ENCODE results near the gene TSPAN3.

TSPAN3 gene

GRCh38 chr15:77040673-77041072 is 30.2 kb downstream of the TSPAN3 start:
- H3K4me2 ChIP-seq (ENCODE audit: low read length), result no peak overlapping the region
- H4K20me1 ChIP-seq (ENCODE audit: control insufficient read depth, insufficient read depth, low read depth, low read length), result no peaks in the 10 kb centered on the region
- peaks cover 49% of the 10 kb centered on the region for H3K36me3 ChIP-seq (ENCODE audit: control insufficient read depth, low read length)
- H3K27ac ChIP-seq (ENCODE audit: low read depth, low read length), result no peak overlapping the region
- H3K27me3 ChIP-seq (ENCODE audit: control insufficient read depth, low read length), result no peaks in the 10 kb centered on the region
- no peak overlapping the region for H3K4me3 ChIP-seq (ENCODE audit: low read length)
- no peaks in the 10 kb centered on the region for H3K4me1 ChIP-seq (ENCODE audit: control insufficient read depth, low read length)
- H3K9me2 ChIP-seq (replicated peaks; ENCODE audit: control insufficient read depth, low read length), result no peaks in the 10 kb centered on the region
- no peaks in the 10 kb centered on the region for H3K79me2 ChIP-seq (ENCODE audit: control insufficient read depth, low read length)
- H3F3A ChIP-seq (ENCODE audit: control insufficient read depth, insufficient read depth), result no peaks in the 10 kb centered on the region; the same call in 1 of the 2 replicates
- TF ChIP-seq, protein P1, sequence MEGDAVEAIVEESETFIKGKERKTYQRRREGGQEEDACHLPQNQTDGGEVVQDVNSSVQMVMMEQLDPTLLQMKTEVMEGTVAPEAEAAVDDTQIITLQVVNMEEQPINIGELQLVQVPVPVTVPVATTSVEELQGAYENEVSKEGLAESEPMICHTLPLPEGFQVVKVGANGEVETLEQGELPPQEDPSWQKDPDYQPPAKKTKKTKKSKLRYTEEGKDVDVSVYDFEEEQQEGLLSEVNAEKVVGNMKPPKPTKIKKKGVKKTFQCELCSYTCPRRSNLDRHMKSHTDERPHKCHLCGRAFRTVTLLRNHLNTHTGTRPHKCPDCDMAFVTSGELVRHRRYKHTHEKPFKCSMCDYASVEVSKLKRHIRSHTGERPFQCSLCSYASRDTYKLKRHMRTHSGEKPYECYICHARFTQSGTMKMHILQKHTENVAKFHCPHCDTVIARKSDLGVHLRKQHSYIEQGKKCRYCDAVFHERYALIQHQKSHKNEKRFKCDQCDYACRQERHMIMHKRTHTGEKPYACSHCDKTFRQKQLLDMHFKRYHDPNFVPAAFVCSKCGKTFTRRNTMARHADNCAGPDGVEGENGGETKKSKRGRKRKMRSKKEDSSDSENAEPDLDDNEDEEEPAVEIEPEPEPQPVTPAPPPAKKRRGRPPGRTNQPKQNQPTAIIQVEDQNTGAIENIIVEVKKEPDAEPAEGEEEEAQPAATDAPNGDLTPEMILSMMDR (IDR thresholded peaks at IDR 0.05; ENCODE audit: low read depth, low read length, poor library complexity, severe bottlenecking), result no peak
- TF ChIP-seq EZH2phosphoT487 (IDR thresholded peaks at IDR 0.05; ENCODE audit: borderline replicate concordance, low read length), result no peak
- H3K9me3 ChIP-seq (ENCODE audit: control insufficient read depth, insufficient read depth, low read length), result peaks cover 10% of the 10 kb centered on the region; the same call in 1 of the 2 replicates

DNA sequence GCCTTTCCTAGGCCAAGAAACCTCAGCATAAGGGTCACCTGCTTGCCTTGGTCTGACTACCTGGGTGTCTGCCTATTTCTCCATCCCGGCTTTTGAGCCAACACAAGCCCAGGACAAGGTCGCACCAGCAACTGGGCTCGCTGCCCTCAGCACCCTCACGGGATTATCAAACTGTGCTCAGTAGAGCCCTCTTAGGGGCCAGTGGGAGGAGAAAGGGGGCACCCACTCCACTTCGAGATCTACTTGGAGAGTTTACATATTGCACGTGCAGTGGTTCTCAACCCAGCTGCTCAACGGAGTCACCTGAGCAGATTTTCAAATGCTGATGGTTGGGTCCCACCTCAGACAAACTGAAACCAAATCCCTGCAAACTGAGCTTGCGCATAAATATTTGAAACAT is 31.1 kb downstream of the TSPAN3 start:
- H3F3A ChIP-seq (ENCODE audit: control insufficient read depth, insufficient read depth), result no peaks in the 10 kb centered on the region; the same call in 1 of the 2 replicates
- peaks cover 10% of the 10 kb centered on the region; the same call in 1 of the 2 replicates for H3K9me3 ChIP-seq (ENCODE audit: control insufficient read depth, insufficient read depth, low read length)
- no peaks in the 10 kb centered on the region for H3K27me3 ChIP-seq (ENCODE audit: control insufficient read depth, low read length)
- H3K9me2 ChIP-seq (replicated peaks; ENCODE audit: control insufficient read depth, low read length), result no peaks in the 10 kb centered on the region
- no peaks in the 10 kb centered on the region for H3K4me1 ChIP-seq (ENCODE audit: control insufficient read depth, low read length)
- no peak overlapping the region for H3K4me3 ChIP-seq (ENCODE audit: low read length)
- peaks cover 41% of the 10 kb centered on the region for H3K36me3 ChIP-seq (ENCODE audit: control insufficient read depth, low read length)
- TF ChIP-seq, protein P1 (IDR thresholded peaks at IDR 0.05; ENCODE audit: low read depth, low read length, poor library complexity, severe bottlenecking), result no peak
- no peak for TF ChIP-seq EZH2phosphoT487 (IDR thresholded peaks at IDR 0.05; ENCODE audit: borderline replicate concordance, low read length)
- H3K27ac ChIP-seq (ENCODE audit: low read depth, low read length), result no peak overlapping the region
- H3K79me2 ChIP-seq (ENCODE audit: control insufficient read depth, low read length), result no peaks in the 10 kb centered on the region
- H4K20me1 ChIP-seq (ENCODE audit: control insufficient read depth, insufficient read depth, low read depth, low read length), result no peaks in the 10 kb centered on the region
- H3K4me2 ChIP-seq (ENCODE audit: low read length), result no peak overlapping the region

- Histone ChIP-seq H3K36me3 (ENCODE audit: control insufficient read depth, low read length) (peaks cover 41% of the 10 kb centered on the region), H3K4me3 (ENCODE audit: low read length) (no peak overlapping the region), H3K27ac (ENCODE audit: low read depth, low read length) (no peak overlapping the region), H3K9me3 (ENCODE audit: control insufficient read depth, insufficient read depth, low read length) (peaks cover 10% of the 10 kb centered on the region; the same call in 1 of the 2 replicates), H3K4me2 (ENCODE audit: low read length) (no peak overlapping the region), H3K79me2 (ENCODE audit: control insufficient read depth, low read length) (no peaks in the 10 kb centered on the region), H3K27me3 (ENCODE audit: control insufficient read depth, low read length) (no peaks in the 10 kb centered on the region), H3K4me1 (ENCODE audit: control insufficient read depth, low read length) (no peaks in the 10 kb centered on the region), H3K9me2 (replicated peaks; ENCODE audit: control insufficient read depth, low read length) (no peaks in the 10 kb centered on the region), H3F3A (ENCODE audit: control insufficient read depth, insufficient read depth) (no peaks in the 10 kb centered on the region; the same call in 1 of the 2 replicates), H4K20me1 (ENCODE audit: control insufficient read depth, insufficient read depth, low read depth, low read length) (no peaks in the 10 kb centered on the region)
- TF ChIP-seq EZH2phosphoT487 (IDR thresholded peaks at IDR 0.05; ENCODE audit: borderline replicate concordance, low read length), result no peak
- TF ChIP-seq, protein P1 (IDR thresholded peaks at IDR 0.05; ENCODE audit: low read depth, low read length, poor library complexity, severe bottlenecking), result no peak
These were observed 31.7 kb downstream of the TSPAN3 start for GRCh38 chr15:77039217-77039533.

All from DOHH2 (cell line).